NCI-H345 (cell line): ENCODE results near the gene DNER.
"Not testable (repeated sequence)": the region's sequence is repeated elsewhere in the genome, so short reads cannot be mapped to it uniquely, and the experiment has no call there.

Experiments
- DNase-seq: peaks from one replicate; lab custom pipeline; 2025; lab: John Stamatoyannopoulos, UW

Gene DNER

GRCh38 chr2:229339171-229339570 lies 375.2 kb downstream of the DNER start:
- not testable (repeated sequence) for DNase-seq

- DNase-seq, result peak; percentile 56
These were observed 378.4 kb downstream of the DNER start for GRCh38 chr2:229335877-229336346.

- peak; percentile 29 for DNase-seq
These were observed 379.0 kb downstream of the DNER start for GRCh38 chr2:229335330-229335729.

- DNase-seq, result no peak
These were observed 383.4 kb downstream of the DNER start for GRCh38 chr2:229330952-229331351.

GRCh38 chr2:229319558-229319957 lies 394.8 kb downstream of the DNER start:
- DNase-seq, result no peak

- no peak for DNase-seq
These were observed 400.2 kb downstream of the DNER start for GRCh38 chr2:229314117-229314516.

- no peak for DNase-seq
These were observed 400.8 kb downstream of the DNER start for GRCh38 chr2:229313591-229313990.
